Activated naive CD8-positive, alpha-beta T cell treated with anti-CD3 and anti-CD28 coated beads, Interleukin-2, amount 10 ng/mL, durations not matched to agents 7 days and 5 days (primary cell): ENCODE results near the gene FADS1. TPM values are rescaled to one million over a fixed set of nuclear protein-coding genes. Genes with fewer than 3 reads are reported as not detected.
A peak's percentile ranks its signal among the peaks of the same experiment; 100 is the strongest.

Experiments
- ATAC-seq: fragments of 150-1000 bp; cut with Tn5 transposase; one replicate; pipeline ENCODE4 v1.10.0; 2021; ENCODE audit warnings: low read depth, moderate library complexity
- POLR2A ChIA-PET: fragments of 350-600 bp; sonication (Branson Sonifier 250); formaldehyde crosslinking; loops from one replicate; lab custom pipeline; 2021; ENCODE audit warnings: antibody characterized with exemption; lab: Charles Lee
- DNase-seq: peaks from one replicate; pipeline ENCODE4 v3.0.0; 2021
- H3K27ac Mint-ChIP-seq: one replicate; pipeline ENCODE4 v1.8.0; 2022; ENCODE audit warnings: mild to moderate bottlenecking, mixed read lengths
- H3K27me3 Mint-ChIP-seq: one replicate; pipeline ENCODE4 v1.8.0; 2022; ENCODE audit warnings: mild to moderate bottlenecking, moderate library complexity, mixed read lengths
- H3K36me3 Mint-ChIP-seq: one replicate; pipeline ENCODE4 v1.8.0; 2021; ENCODE audit warnings: mild to moderate bottlenecking, mixed read lengths
- H3K4me1 Mint-ChIP-seq: one replicate; pipeline ENCODE4 v1.8.0; 2021; ENCODE audit warnings: mixed read lengths
- H3K4me3 Mint-ChIP-seq: one replicate; pipeline ENCODE4 v1.8.0; 2022; ENCODE audit warnings: mild to moderate bottlenecking, moderate library complexity, mixed read lengths
- H3K9me3 Mint-ChIP-seq: one replicate; pipeline ENCODE4 v1.8.0; 2021; ENCODE audit warnings: mixed read lengths
- total RNA-seq, 2 experiments: library from RNA; stranded (reverse); gene quantifications; one replicate each; pipeline ENCODE4 v1.2.3, GENCODE V29; 2021

Gene FADS1
- 10 to 100 TPM; 53.2 to 54.7 TPM for total RNA-seq

DNA sequence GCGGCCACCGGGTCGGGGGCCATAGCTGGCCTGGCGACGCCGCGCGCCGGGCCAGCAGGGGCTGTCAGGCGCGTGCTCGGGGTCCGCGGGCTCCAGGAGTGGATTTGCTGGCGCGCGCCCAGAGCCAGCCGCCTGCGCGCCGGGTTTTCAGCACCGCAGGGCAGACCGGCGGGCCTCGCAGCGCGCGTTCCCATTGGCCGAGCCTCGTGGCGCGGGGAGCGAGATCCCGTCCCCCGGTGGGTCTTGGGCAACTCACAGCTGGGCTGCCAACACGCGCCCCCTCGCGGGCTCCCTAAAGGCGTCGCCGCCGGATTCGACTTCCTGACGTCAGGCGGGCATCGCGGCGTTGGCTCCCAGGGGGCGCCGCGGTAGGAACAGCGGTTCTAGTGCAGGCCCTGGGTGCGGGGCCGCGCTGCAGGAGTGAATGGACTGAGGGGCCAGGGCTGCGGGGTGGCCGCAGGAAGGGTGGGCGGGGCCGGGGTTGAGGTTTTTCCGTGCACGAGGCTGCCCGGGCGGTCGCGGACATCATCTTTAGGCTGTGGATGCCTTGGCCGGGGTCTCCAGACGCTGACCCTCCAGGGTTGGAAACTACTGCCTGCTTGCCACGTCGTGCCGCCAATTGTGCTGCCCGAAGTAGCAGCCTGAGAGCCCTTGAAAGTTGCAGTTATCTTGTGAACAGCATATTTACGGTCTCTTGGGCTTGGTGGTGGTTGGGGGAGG lies at the start of gene FADS1:
FADS1 (minus strand) TSS at position 268 of the 720 bp plus-strand sequence; CDS start at position 194, 74 bp downstream.
- H3K9me3 Mint-ChIP-seq, result no peaks in the 10 kb centered on the region
- H3K4me3 Mint-ChIP-seq, result peak within 1 kb of the TSS; percentile 98
- peaks cover 12% of the 10 kb centered on the region for H3K4me1 Mint-ChIP-seq
- POLR2A ChIA-PET, result interaction anchor here (3.3 to 7.4 kb wide), 4 partner anchors 12 to 24 kb away, joined by 24 to 140 read pairs (median 43); partner anchors contain the start of genes FADS2, FEN1 and TMEM258
- peak; percentile 69 for ATAC-seq
- peak within 1 kb of the TSS; percentile 94 for H3K27ac Mint-ChIP-seq
- DNase-seq, result peak; percentile 86
- H3K36me3 Mint-ChIP-seq, result peaks cover 27% of the 10 kb centered on the region
- peaks cover 23% of the 10 kb centered on the region for H3K27me3 Mint-ChIP-seq

DNA sequence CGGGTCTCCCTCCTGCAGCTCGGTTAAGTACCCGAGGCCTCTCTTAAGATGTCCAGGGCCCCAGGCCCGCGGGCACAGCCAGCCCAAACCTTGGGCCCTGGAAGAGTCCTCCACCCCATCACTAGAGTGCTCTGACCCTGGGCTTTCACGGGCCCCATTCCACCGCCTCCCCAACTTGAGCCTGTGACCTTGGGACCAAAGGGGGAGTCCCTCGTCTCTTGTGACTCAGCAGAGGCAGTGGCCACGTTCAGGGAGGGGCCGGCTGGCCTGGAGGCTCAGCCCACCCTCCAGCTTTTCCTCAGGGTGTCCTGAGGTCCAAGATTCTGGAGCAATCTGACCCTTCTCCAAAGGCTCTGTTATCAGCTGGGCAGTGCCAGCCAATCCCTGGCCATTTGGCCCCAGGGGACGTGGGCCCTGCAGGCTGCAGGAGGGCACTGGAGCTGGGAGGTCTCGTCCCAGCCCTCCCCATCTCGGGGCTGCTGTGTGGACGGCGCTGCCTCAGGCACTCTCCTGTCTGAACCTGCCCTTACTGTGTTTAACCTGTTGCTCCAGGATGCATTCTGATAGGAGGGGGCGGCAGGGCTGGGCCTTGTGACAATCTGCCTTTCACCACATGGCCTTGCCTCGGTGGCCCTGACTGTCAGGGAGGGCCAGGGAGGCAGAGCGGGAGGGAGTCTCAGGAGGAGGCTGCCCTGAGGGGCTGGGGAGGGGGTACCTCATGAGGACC lies 49.6 kb upstream of the FADS1 start:
- POLR2A ChIA-PET, result no interaction called here
- no peak overlapping the region for H3K4me3 Mint-ChIP-seq
- no peak overlapping the region for H3K27ac Mint-ChIP-seq

DNA sequence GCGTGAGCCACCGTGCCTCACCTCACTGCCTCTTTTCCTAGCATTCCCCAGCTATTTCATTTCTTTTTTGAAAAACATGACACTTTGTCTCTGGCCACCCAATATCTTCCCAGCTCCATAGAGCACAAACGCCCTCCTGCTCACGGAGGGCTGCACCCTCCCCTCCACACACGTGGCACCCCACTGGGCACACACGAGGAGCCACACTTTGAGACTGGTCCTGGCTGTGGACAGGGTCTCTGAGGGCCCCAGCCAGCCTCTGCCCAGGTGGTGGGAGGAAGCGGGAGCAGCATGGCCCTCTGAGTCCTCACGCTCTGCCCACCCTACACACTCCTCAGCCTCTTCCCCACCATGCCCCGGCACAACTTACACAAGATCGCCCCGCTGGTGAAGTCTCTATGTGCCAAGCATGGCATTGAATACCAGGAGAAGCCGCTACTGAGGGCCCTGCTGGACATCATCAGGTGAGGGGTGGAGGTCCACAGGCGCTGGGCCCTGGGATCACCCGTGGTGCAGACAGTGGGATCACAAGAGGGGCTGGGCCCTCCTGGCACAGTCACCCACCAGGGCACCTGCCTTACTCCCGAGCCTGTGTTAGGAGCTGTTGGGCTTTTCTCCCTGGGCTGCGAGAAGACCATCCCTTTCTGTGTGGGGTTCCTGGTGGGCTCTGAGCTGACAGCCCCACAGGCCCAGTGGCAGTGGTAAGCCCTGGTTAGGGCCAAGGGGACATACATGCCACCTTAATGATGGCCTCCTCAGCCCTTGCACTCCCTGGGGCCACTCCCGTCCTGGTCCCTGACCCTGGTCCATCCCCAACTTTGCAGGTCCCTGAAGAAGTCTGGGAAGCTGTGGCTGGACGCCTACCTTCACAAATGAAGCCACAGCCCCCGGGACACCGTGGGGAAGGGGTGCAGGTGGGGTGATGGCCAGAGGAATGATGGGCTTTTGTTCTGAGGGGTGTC lies 48.3 kb upstream of the FADS1 start:
- H3K4me3 Mint-ChIP-seq, result no peak overlapping the region
- no peaks in the 10 kb centered on the region for H3K4me1 Mint-ChIP-seq
- H3K9me3 Mint-ChIP-seq, result no peaks in the 10 kb centered on the region
- H3K27ac Mint-ChIP-seq, result no peak overlapping the region
- DNase-seq, result no peak
- no peak for ATAC-seq
- H3K27me3 Mint-ChIP-seq, result no peaks in the 10 kb centered on the region
- H3K36me3 Mint-ChIP-seq, result peaks cover 26% of the 10 kb centered on the region
- POLR2A ChIA-PET, result no interaction called here

More for the DNA sequence above, 49.6 kb upstream of the FADS1 start:
- peaks cover 17% of the 10 kb centered on the region for H3K36me3 Mint-ChIP-seq
- H3K27me3 Mint-ChIP-seq, result no peaks in the 10 kb centered on the region
- no peaks in the 10 kb centered on the region for H3K9me3 Mint-ChIP-seq
- ATAC-seq (no peak), DNase-seq (no peak)
- peaks cover 5% of the 10 kb centered on the region for H3K4me1 Mint-ChIP-seq

DNA sequence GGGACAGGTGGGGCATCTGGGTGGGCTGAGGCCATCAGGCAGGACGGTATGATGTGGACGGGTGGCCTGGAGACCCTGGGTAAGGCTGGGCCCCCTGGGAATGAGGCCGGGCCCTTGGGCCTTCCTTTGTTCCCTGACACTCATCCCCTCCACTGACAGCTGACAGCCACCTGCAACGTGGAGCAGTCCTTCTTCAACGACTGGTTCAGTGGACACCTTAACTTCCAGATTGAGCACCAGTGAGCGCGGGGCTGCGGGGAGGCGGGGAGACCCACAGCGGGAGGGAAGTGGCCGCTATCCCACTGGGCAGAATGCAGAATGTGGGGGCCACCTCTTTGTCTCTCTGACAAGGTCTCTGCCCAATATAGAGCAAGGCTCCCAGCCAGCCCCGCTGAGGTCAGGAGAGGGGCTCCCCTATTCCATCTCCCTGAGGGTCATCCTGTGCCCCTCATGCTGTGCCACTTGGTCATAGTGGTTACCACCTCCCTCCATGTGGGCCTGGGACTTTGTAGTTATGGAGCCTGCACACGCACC lies 46.8 kb upstream of the FADS1 start:
- no peak for ATAC-seq
- POLR2A ChIA-PET, result no interaction called here
- Mint-ChIP-seq H3K4me3 (no peak overlapping the region), H3K27me3 (no peaks in the 10 kb centered on the region), H3K4me1 (no peaks in the 10 kb centered on the region), H3K9me3 (no peaks in the 10 kb centered on the region), H3K27ac (no peak overlapping the region), H3K36me3 (peaks cover 39% of the 10 kb centered on the region)
- DNase-seq, result no peak

DNA sequence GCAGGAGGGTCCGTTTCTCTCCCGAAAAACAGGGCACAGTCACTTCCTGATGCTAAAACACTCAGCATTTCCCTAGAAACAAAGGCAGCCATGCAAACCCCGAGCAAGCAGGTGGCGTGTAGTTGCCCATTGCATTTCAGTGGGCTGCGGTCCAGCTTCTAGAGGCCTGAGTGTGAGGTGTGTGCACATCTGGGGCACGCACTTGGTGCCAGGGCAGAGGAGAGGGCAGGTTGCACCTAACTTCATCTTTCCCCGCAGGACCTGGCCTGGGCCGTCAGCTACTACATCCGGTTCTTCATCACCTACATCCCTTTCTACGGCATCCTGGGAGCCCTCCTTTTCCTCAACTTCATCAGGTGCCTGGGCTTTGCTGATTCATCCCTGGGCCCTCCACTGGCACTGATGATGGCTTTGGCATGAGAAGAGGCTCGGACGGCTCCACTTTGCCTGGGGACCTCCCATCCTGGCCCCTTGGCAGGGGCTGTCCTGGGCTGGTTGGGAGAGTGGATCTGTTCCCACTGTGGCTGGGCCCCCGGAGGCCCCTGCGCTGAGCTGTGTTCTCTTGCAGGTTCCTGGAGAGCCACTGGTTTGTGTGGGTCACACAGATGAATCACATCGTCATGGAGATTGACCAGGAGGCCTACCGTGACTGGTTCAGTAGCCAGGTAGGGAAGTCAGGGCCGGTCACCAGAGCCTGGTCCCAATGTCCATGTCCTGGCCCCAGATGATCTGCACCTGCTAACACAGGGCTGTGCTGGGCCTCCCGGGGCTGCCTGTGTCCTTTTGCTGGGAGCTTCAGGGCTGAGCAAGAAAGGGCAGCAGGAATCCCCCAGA lies 46.1 kb upstream of the FADS1 start:
- H3K4me1 Mint-ChIP-seq, result no peaks in the 10 kb centered on the region
- H3K36me3 Mint-ChIP-seq, result peaks cover 39% of the 10 kb centered on the region
- H3K4me3 Mint-ChIP-seq, result no peak overlapping the region
- DNase-seq (no peak), ATAC-seq (no peak)
- POLR2A ChIA-PET, result no interaction called here
- no peaks in the 10 kb centered on the region for H3K27me3 Mint-ChIP-seq
- H3K9me3 Mint-ChIP-seq, result no peaks in the 10 kb centered on the region
- peak overlapping the region; percentile 56 for H3K27ac Mint-ChIP-seq

DNA sequence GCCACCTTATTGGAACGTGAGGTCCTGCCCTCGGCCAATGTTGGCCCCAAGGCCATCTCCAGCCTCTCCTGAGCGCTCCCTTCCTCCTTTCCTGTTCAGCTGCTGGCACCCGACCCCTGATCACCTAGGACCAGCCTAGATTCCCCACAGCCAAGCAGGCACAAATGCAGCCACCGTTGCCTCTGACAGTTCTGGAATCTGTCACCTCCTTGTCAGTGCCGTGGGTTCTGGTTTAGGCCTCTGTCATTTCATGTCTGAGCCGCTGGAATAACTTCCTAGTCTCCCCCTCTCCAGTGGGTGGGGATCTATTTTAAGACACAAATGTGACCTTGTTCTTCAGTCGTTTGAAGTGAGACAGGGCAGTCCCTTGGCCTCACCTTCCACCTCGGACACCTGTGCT lies 44.8 kb upstream of the FADS1 start:
- H3K27me3 Mint-ChIP-seq, result no peaks in the 10 kb centered on the region
- ATAC-seq (no peak), DNase-seq (no peak)
- no peaks in the 10 kb centered on the region for H3K9me3 Mint-ChIP-seq
- H3K4me1 Mint-ChIP-seq, result no peaks in the 10 kb centered on the region
- H3K36me3 Mint-ChIP-seq, result peaks cover 39% of the 10 kb centered on the region
- POLR2A ChIA-PET, result no interaction called here
- H3K4me3 Mint-ChIP-seq, result no peak overlapping the region
- H3K27ac Mint-ChIP-seq, result no peak overlapping the region

DNA sequence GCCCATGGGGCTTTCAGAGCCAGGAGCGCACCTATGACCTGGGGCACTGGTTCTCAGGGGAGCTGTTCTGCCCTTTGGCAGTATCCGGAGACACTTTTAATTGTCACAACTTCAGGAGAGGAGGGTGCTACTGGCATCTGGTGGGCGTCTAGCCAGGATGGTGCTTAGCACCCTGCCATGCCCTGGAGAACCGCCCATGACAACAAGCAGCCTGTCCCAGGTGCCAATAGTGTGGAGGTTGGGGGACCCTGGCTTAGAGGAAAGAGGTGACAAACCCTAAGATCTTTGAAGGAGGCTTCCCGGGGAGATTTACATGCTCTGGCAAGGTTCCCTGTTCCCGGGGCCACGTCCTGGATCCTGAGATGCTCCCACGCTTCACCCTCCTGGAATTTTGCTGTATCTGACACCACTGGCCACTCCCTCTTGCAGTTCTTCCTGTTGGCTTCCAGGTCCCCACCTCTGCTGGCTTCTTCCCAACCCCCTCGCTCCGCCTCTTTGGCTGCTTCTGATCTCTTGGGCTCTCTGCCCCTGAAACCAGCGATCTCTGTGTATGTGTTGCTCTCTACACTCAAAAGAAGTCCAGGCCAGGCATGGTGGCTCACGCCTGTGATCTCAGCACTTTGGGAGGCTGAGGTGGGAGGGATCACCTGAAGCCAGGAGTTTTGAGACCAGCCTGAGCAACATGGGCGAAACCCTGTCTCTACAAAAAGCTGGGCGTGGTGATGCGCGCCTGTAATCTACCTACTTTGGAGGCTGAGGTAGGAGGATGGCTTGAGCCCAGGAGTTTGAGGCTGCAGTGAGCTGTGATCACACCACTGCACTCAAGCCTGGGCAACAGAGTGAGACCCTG lies 43.5 kb upstream of the FADS1 start:
- no peak for DNase-seq
- no peak for ATAC-seq
- H3K27me3 Mint-ChIP-seq, result no peaks in the 10 kb centered on the region
- H3K36me3 Mint-ChIP-seq, result peaks cover 34% of the 10 kb centered on the region
- POLR2A ChIA-PET, result no interaction called here
- H3K4me3 Mint-ChIP-seq, result no peak overlapping the region
- H3K4me1 Mint-ChIP-seq, result no peaks in the 10 kb centered on the region
- H3K27ac Mint-ChIP-seq, result peak overlapping the region; percentile 30
- no peaks in the 10 kb centered on the region for H3K9me3 Mint-ChIP-seq

DNA sequence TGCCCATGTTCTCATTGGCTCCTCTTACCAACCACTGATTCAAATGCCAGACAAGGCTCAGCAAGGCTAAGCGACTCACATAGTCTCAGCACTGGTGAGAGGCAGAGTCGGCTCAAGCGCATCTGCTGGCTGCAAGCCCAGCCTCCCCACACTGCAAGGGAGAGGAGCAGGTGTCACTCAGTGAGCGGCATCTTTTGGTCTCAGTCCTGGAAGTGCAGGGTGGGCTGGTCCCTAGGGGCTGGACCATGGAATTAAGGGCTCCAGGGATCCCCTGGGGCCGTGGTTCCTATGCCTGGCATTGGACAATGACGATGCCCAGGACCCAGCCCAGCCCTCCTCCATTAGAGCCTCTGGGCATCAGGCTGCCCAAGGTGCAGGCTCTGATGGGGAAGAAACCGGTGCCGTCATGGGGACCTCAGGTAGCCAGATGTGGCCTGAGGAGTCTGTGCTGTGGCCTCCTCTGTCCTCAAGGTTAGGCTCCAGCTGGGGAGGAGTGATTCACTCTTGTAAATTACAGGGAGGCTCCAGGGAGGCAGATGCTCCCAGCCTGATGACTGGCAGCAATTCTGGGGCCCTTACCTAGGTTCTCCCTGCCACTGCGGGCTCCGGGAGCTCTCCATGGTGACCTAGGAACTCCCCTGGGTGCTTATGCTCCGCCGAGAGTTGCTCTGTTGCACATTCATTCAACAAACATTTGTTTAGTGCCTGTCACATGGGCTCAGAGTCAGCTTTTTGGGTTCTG lies 39.3 kb upstream of the FADS1 start:
- H3K36me3 Mint-ChIP-seq, result peaks cover 29% of the 10 kb centered on the region
- no peak for DNase-seq
- H3K4me3 Mint-ChIP-seq, result no peak overlapping the region
- H3K27me3 Mint-ChIP-seq, result no peaks in the 10 kb centered on the region
- no peak for ATAC-seq
- no peaks in the 10 kb centered on the region for H3K9me3 Mint-ChIP-seq
- POLR2A ChIA-PET, result no interaction called here
- no peak overlapping the region for H3K27ac Mint-ChIP-seq
- H3K4me1 Mint-ChIP-seq, result peaks cover 1% of the 10 kb centered on the region

DNA sequence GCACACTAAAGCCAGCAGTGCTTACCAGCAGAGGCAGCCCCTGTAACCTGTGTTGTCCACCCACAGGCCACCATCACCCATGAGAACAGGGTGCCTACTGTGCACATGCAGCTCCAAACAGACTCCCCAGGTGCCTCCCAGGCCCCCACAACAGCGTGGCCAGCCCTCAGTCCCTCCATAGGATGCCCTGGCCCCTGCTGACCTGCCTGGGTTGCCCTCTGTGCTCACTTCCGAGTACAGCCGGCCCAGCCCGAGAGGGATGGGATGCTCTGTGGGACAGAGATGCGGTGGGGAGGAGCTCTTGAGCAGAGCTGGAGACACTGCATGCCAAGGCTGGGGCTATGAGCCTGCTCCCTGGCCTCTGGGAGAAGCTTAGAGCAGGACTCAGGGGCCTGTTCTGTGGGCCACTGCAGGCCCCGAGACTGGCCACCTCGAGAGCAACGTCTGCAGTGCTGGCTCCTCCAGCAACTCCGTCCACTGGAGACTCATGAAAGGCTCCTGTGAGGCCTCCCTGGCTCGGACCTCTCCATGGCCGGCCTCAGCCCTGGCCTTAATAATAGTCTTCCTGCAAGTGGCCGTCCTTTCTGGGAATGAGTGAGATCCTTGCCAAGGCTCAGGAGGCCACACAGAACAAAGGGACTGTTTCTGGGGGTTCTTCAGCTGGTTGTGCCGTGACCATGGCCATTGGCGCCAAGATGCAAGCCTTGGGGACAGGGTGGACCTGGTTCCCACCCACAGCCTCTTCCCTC lies 38.3 kb upstream of the FADS1 start:
- Mint-ChIP-seq H3K27me3 (no peaks in the 10 kb centered on the region), H3K4me3 (no peak overlapping the region), H3K9me3 (no peaks in the 10 kb centered on the region), H3K4me1 (peaks cover 1% of the 10 kb centered on the region), H3K27ac (no peak overlapping the region), H3K36me3 (peaks cover 26% of the 10 kb centered on the region)
- POLR2A ChIA-PET, result no interaction called here
- ATAC-seq, result no peak
- DNase-seq, result no peak

DNA sequence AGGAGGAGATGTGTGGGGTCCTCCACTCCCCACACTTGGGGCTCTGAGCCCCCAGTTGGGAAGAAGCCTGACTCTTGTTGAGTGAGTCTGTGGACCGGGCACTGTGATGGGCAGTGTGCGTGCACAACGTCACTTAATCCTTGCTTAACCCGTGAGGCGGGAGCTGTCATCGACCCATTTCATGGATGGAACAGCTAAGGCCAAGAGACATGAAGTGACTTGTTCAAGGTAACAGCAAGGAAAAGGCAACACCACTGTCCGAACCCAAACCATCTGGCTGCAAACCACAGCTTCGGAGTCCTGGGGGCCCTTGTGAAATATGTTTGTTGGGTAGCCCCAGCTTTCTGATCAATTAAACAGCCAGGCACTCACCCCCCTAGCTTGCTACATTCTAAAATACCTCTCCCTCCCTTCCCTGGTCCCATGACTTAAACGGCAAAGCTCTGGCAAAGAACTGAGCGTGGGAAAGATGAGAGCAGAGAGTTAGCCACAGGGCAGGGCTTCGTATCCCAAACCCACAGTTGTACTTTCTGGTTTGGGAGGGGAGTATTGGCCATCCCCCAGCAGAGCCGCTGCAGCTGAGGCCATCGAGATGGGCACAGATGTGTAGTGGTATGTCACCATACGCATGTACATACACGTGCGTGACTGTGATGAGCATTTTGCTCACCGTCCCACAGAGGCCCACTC lies 37.5 kb upstream of the FADS1 start:
- no peak overlapping the region for H3K4me3 Mint-ChIP-seq
- DNase-seq, result no peak
- H3K27ac Mint-ChIP-seq, result no peak overlapping the region
- ATAC-seq, result no peak
- peaks cover 26% of the 10 kb centered on the region for H3K36me3 Mint-ChIP-seq
- H3K4me1 Mint-ChIP-seq, result peaks cover 1% of the 10 kb centered on the region
- H3K27me3 Mint-ChIP-seq, result no peaks in the 10 kb centered on the region
- POLR2A ChIA-PET, result no interaction called here
- no peaks in the 10 kb centered on the region for H3K9me3 Mint-ChIP-seq
